AG09319 (cell line): ENCODE results near the gene NSUN6.
"Not testable (repeated sequence)": the region's sequence is repeated elsewhere in the genome, so short reads cannot be mapped to it uniquely, and the experiment has no call there.

Source experiments
- DNase-seq: peaks from one replicate; pipeline ENCODE4 v3.0.0-alpha.2; 2010; ENCODE audit warnings: low read depth; ENCODE audit errors: extremely low read depth
- CTCF ChIP-seq: IDR thresholded peaks from 2 replicates; pipeline ENCODE4 v1.5.1; 2011; ENCODE audit warnings: low read depth, mild to moderate bottlenecking, inconsistent platforms, low read length, moderate library complexity

The NSUN6 gene

GRCh38 chr10:18582803-18583202 is 68.6 kb downstream of the NSUN6 start:
- no peak for DNase-seq
- no peak for TF ChIP-seq CTCF

- no peak for DNase-seq
- TF ChIP-seq CTCF, result no peak
These were observed 73.3 kb downstream of the NSUN6 start for GRCh38 chr10:18577823-18578685.

- DNase-seq, result no peak
- no peak for TF ChIP-seq CTCF
These were observed 74.8 kb downstream of the NSUN6 start for GRCh38 chr10:18576586-18576985.

GRCh38 chr10:18572959-18573561 is 78.3 kb downstream of the NSUN6 start:
- DNase-seq, result no peak
- no peak for TF ChIP-seq CTCF

GRCh38 chr10:18571780-18572179 is 79.6 kb downstream of the NSUN6 start:
- no peak for TF ChIP-seq CTCF
- DNase-seq, result no peak

- TF ChIP-seq CTCF, result no peak
- no peak for DNase-seq
These were observed 80.3 kb downstream of the NSUN6 start for GRCh38 chr10:18571076-18571475.

GRCh38 chr10:18570386-18570785 is 81.0 kb downstream of the NSUN6 start:
- DNase-seq, result not testable (repeated sequence)

GRCh38 chr10:18567343-18567856 is 84.0 kb downstream of the NSUN6 start:
- TF ChIP-seq CTCF, result no peak

More at GRCh38 chr10:18567343-18567856, 84.0 kb downstream of the NSUN6 start:
- DNase-seq, result no peak
